Measurements from ENCODE around the gene ZMIZ1. TPM values are rescaled to one million over a fixed set of nuclear protein-coding genes. Genes with fewer than 3 reads are reported as not detected.

Gene ZMIZ1
- polyA plus RNA-seq, 1 donor from 2014 or later, result 26.8 TPM

- Histone ChIP-seq H3K9ac (ENCODE audit: low read length) (peak overlapping the region; percentile 62), H2AFZ (ENCODE audit: low read depth, low read length) (no peak overlapping the region), H3K9me3 (ENCODE audit: low read length) (no peaks in the 10 kb centered on the region), H4K20me1 (ENCODE audit: insufficient read depth) (no peaks in the 10 kb centered on the region), H3K4me2 (ENCODE audit: low read length) (no peak overlapping the region), H3K4me3 (ENCODE audit: low read length) (no peak overlapping the region), H3K36me3 (ENCODE audit: insufficient read depth, low read length) (peaks cover 6% of the 10 kb centered on the region), H3F3A (ENCODE audit: insufficient read depth, low read length, poor library complexity, severe bottlenecking) (peaks cover 14% of the 10 kb centered on the region), H3K27me3 (ENCODE audit: insufficient read depth, low read depth, low read length) (no peaks in the 10 kb centered on the region), H3K79me2 (replicated peaks; ENCODE audit: insufficient read depth, low read length) (peaks cover 82% of the 10 kb centered on the region), H3K27ac (ENCODE audit: low read length) (peak overlapping the region; percentile 88), H3K9me2 (ENCODE audit: insufficient read depth, low read length) (no peaks in the 10 kb centered on the region)
- TF ChIP-seq POLR2AphosphoS5 (IDR thresholded peaks at IDR 0.05) (peak; percentile 7), MXI1 (conservative IDR thresholded peaks at IDR 0.05; ENCODE audit: poor library complexity, severe bottlenecking) (no peak), SMC3 (conservative IDR thresholded peaks at IDR 0.05; ENCODE audit: poor library complexity) (no peak), REST (IDR thresholded peaks at IDR 0.05; ENCODE audit: borderline replicate concordance) (no peak), EZH2 (IDR thresholded peaks at IDR 0.05; ENCODE audit: borderline replicate concordance, insufficient read depth, low read length, poor library complexity, severe bottlenecking) (no peak)
Observed at GRCh38 chr10:79112881-79113431, 44.2 kb downstream of the ZMIZ1 start.

GRCh38 chr10:79113827-79114226 lies 45.1 kb downstream of the ZMIZ1 start:
- no peaks in the 10 kb centered on the region for H4K20me1 ChIP-seq (ENCODE audit: insufficient read depth)
- no peak overlapping the region for H2AFZ ChIP-seq (ENCODE audit: low read depth, low read length)
- H3K4me2 ChIP-seq (ENCODE audit: low read length), result no peak overlapping the region
- H3K9me2 ChIP-seq (ENCODE audit: insufficient read depth, low read length), result no peaks in the 10 kb centered on the region
- TF ChIP-seq POLR2AphosphoS5 (IDR thresholded peaks at IDR 0.05) (no peak), SMC3 (conservative IDR thresholded peaks at IDR 0.05; ENCODE audit: poor library complexity) (no peak), MXI1 (conservative IDR thresholded peaks at IDR 0.05; ENCODE audit: poor library complexity, severe bottlenecking) (no peak), RAD21 (conservative IDR thresholded peaks at IDR 0.05) (no peak), CTCF (IDR thresholded peaks at IDR 0.05; ENCODE audit: poor library complexity, severe bottlenecking) (no peak), REST (IDR thresholded peaks at IDR 0.05; ENCODE audit: borderline replicate concordance) (no peak), TAF1 (IDR thresholded peaks at IDR 0.05; ENCODE audit: low read depth) (no peak), EP300 (conservative IDR thresholded peaks at IDR 0.05; ENCODE audit: poor library complexity, severe bottlenecking) (no peak), EZH2 (IDR thresholded peaks at IDR 0.05; ENCODE audit: borderline replicate concordance, insufficient read depth, low read length, poor library complexity, severe bottlenecking) (no peak)
- H3K9ac ChIP-seq (ENCODE audit: low read length), result peak overlapping the region; percentile 62
- peak overlapping the region; percentile 88 for H3K27ac ChIP-seq (ENCODE audit: low read length)
- peak overlapping the region; percentile 47 for H3K4me3 ChIP-seq (ENCODE audit: low read length)
- peaks cover 82% of the 10 kb centered on the region for H3K79me2 ChIP-seq (replicated peaks; ENCODE audit: insufficient read depth, low read length)
- no peaks in the 10 kb centered on the region for H3K27me3 ChIP-seq (ENCODE audit: insufficient read depth, low read depth, low read length)
- peaks cover 6% of the 10 kb centered on the region for H3K36me3 ChIP-seq (ENCODE audit: insufficient read depth, low read length)
- peaks cover 14% of the 10 kb centered on the region for H3F3A ChIP-seq (ENCODE audit: insufficient read depth, low read length, poor library complexity, severe bottlenecking)
- H3K9me3 ChIP-seq (ENCODE audit: low read length), result no peaks in the 10 kb centered on the region
